Measurements from ENCODE around the gene PLD5. TPM values are rescaled to one million over a fixed set of nuclear protein-coding genes. Genes with fewer than 3 reads are reported as not detected.

The PLD5 gene
- total and polyA plus RNA-seq, 3 donors from 2014 or later, result 0.63 to 1.7 (median 0.81) TPM

GRCh38 chr1:242199776-242200458 lies 324.6 kb downstream of the PLD5 start:
- intact Hi-C loops (cut with DNase I; ENCODE audit: low total_unique reads), result no loop called here
- Histone ChIP-seq H3K4me1 (no peaks in the 10 kb centered on the region), H3K9me3 (no peaks in the 10 kb centered on the region), H3K27ac (no peak overlapping the region), H3K36me3 (ENCODE audit: low read depth, missing control alignments) (no peaks in the 10 kb centered on the region), H3K27me3 (no peaks in the 10 kb centered on the region), H3K4me3 (no peak overlapping the region)
- no peak for DNase-seq
- 81 to 84% methylated on average over 8 of the region's 8 CpGs for WGBS, 2 donors
- TF ChIP-seq POLR2A (IDR thresholded peaks at IDR 0.05), result no peak
- TF ChIP-seq CTCF (IDR thresholded peaks at IDR 0.05), result no peak

- 67 to 73% methylated on average over 9 of the region's 9 CpGs for WGBS, 2 donors
- Histone ChIP-seq H3K27ac (no peak overlapping the region), H3K9me3 (no peaks in the 10 kb centered on the region), H3K36me3 (ENCODE audit: low read depth, missing control alignments) (no peaks in the 10 kb centered on the region), H3K4me1 (no peaks in the 10 kb centered on the region), H3K4me3 (no peak overlapping the region), H3K27me3 (no peaks in the 10 kb centered on the region)
- DNase-seq, result no peak
- intact Hi-C loops (cut with DNase I; ENCODE audit: low total_unique reads), result no loop called here
- no peak for TF ChIP-seq CTCF (IDR thresholded peaks at IDR 0.05)
- TF ChIP-seq POLR2A (IDR thresholded peaks at IDR 0.05), result no peak
These were observed 326.3 kb downstream of the PLD5 start for GRCh38 chr1:242197907-242198820.

- no peak for DNase-seq
- H3K36me3 ChIP-seq (ENCODE audit: low read depth, missing control alignments), result no peaks in the 10 kb centered on the region
- no peak overlapping the region for H3K27ac ChIP-seq
- no peaks in the 10 kb centered on the region for H3K27me3 ChIP-seq
- no peak overlapping the region for H3K4me3 ChIP-seq
- no peak for TF ChIP-seq POLR2A (IDR thresholded peaks at IDR 0.05)
- no peak for TF ChIP-seq CTCF (IDR thresholded peaks at IDR 0.05)
- 92 to 95% methylated on average over 5 of the region's 5 CpGs for WGBS, 2 donors
- H3K9me3 ChIP-seq, result no peaks in the 10 kb centered on the region
- H3K4me1 ChIP-seq, result no peaks in the 10 kb centered on the region
- intact Hi-C loops (cut with DNase I; ENCODE audit: low total_unique reads), result no loop called here
These were observed 327.6 kb downstream of the PLD5 start for GRCh38 chr1:242196914-242197313.

GRCh38 chr1:242196101-242196500 lies 328.4 kb downstream of the PLD5 start:
- H3K36me3 ChIP-seq (ENCODE audit: low read depth, missing control alignments), result no peaks in the 10 kb centered on the region
- no peak for TF ChIP-seq CTCF (IDR thresholded peaks at IDR 0.05)
- TF ChIP-seq POLR2A (IDR thresholded peaks at IDR 0.05), result no peak
- no peak overlapping the region for H3K4me3 ChIP-seq
- no peak overlapping the region for H3K27ac ChIP-seq
- intact Hi-C loops (cut with DNase I; ENCODE audit: low total_unique reads), result no loop called here
- no peaks in the 10 kb centered on the region for H3K4me1 ChIP-seq
- H3K9me3 ChIP-seq, result no peaks in the 10 kb centered on the region
- H3K27me3 ChIP-seq, result no peaks in the 10 kb centered on the region
- no peak for DNase-seq
- WGBS, 2 donors, result 74 to 77% methylated on average over 7 of the region's 7 CpGs

Measured in testis (tissue), 3 donors.